GM18868 (cell line): ENCODE results near the gene TLCD4.
A peak's percentile ranks its signal among the peaks of the same experiment; 100 is the strongest.

Experiments used
- ATAC-seq: cut with Tn5 transposase; IDR thresholded peaks from one replicate; pipeline ENCODE4 v1.9.1; 2021; ENCODE audit warnings: mild to moderate bottlenecking, moderate library complexity; ENCODE audit not compliant: unreplicated experiment

TLCD4 gene

GRCh38 chr1:95094923-95095322 is 22.2 kb upstream of the TLCD4 start:
- ATAC-seq = peak; percentile 44

GRCh38 chr1:95095833-95096217 is 21.3 kb upstream of the TLCD4 start:
- ATAC-seq = peak; percentile 82

- ATAC-seq = peak; percentile 14
Measured at GRCh38 chr1:95096218-95096841, 20.8 kb upstream of the TLCD4 start.

- ATAC-seq = no peak
Measured at GRCh38 chr1:95097426-95097825, 19.7 kb upstream of the TLCD4 start.

- ATAC-seq = no peak
Measured at GRCh38 chr1:95098196-95098595, 19.0 kb upstream of the TLCD4 start.

- no peak for ATAC-seq
Measured at GRCh38 chr1:95108792-95109191, 8.4 kb upstream of the TLCD4 start.

GRCh38 chr1:95111014-95111413 is 6.1 kb upstream of the TLCD4 start:
- no peak for ATAC-seq

- no peak for ATAC-seq
Measured at GRCh38 chr1:95113684-95114083, 3.5 kb upstream of the TLCD4 start.

GRCh38 chr1:95115708-95116137 is 1.4 kb upstream of the TLCD4 start:
- no peak for ATAC-seq

GRCh38 chr1:95116580-95117206 is 462 bp upstream of the TLCD4 start:
- peak; percentile 72 for ATAC-seq

GRCh38 chr1:95118067-95118499 is 928 bp downstream of the TLCD4 start:
- no peak for ATAC-seq

GRCh38 chr1:95118710-95119109 is 1.6 kb downstream of the TLCD4 start:
- no peak for ATAC-seq

GRCh38 chr1:95119273-95119672 is 2.1 kb downstream of the TLCD4 start:
- ATAC-seq = no peak

- ATAC-seq = no peak
Measured at GRCh38 chr1:95122151-95122697, 5.1 kb downstream of the TLCD4 start.

GRCh38 chr1:95124342-95124741 is 7.2 kb downstream of the TLCD4 start:
- ATAC-seq = no peak

- ATAC-seq = no peak
Measured at GRCh38 chr1:95126366-95126765, 9.2 kb downstream of the TLCD4 start.

GRCh38 chr1:95126846-95127245 is 9.7 kb downstream of the TLCD4 start:
- ATAC-seq = no peak

- ATAC-seq = no peak
Measured at GRCh38 chr1:95127380-95127779, 10.2 kb downstream of the TLCD4 start.

GRCh38 chr1:95132762-95133161 is 15.6 kb downstream of the TLCD4 start:
- no peak for ATAC-seq

GRCh38 chr1:95133687-95134086 is 16.5 kb downstream of the TLCD4 start:
- no peak for ATAC-seq

- no peak for ATAC-seq
Measured at GRCh38 chr1:95138223-95138622, 21.1 kb downstream of the TLCD4 start.

GRCh38 chr1:95139039-95139438 is 21.9 kb downstream of the TLCD4 start:
- ATAC-seq = no peak
